Colon (tissue), 2 donors: ENCODE data around the gene SNRPA1.

Experiments
- FAIRE-seq: peaks from 2 replicates; lab custom pipeline; 2012; peaks lifted over from hg19 to GRCh38; lab: Jason Lieb, UNC
- donor health status: control.
- donor health status: control.

SNRPA1 gene

GRCh38 chr15:101318839-101319238 is 23.8 kb upstream of the SNRPA1 start:
- FAIRE-seq = no peak

GRCh38 chr15:101318147-101318819 is 23.2 kb upstream of the SNRPA1 start:
- no peak for FAIRE-seq

- FAIRE-seq = no peak
Observed at GRCh38 chr15:101317336-101317872, 22.4 kb upstream of the SNRPA1 start.

DNA sequence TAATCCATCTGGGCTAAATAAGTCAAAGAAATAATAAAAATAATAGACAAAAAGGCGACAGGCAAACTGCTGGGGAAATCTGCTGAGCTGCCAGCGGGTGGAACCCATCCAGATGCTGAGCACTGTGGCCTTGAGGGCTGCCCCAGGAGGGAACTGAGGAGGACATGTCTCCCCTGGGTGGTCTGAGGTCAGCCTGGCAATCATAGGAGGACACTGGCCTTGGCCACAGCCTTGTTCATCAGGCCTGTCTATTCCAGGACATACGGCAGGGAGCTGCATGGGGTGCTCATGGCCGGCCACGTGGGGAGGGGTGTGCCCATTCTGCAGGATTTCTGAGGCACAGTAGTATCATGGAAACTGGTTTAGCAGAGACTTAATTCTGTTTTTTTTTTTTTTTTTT is 21.5 kb upstream of the SNRPA1 start:
- FAIRE-seq = no peak

- FAIRE-seq = no peak
Observed at GRCh38 chr15:101315736-101316135, 20.7 kb upstream of the SNRPA1 start.

GRCh38 chr15:101314336-101315125 is 19.5 kb upstream of the SNRPA1 start:
- FAIRE-seq = no peak

DNA sequence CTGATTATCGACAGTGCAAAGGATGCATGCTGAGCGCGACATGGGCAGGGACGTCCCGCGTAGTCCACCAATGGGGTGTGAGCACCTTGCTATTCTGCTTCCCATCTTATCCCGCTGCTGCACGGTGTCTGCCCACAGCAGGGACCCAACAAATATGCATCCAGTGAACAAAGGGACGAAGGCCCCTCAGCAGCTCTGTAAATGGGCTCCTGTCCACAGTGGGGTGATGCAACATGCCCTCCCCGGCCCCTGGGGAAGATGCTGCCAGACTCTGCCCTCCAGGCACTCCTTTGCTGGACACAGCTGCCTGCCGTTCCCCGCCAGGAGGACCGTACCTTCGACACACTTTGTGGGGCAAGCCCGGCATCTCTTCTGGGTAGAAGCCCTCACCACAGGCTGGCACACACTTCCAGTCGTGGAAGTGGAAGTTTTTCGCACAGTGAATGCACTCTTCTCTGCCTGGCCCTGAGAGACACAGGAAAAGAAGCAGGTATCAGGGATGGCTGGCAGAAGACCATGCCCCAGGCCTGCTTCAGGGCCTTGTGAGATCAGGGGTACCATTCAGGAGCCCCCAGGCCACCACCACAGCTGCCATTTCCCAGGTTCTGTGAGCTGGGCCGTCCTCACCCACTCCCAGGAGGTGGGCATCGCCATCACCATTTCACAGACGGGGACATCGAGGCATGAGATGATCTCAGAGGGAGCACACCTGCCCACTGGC is 18.2 kb upstream of the SNRPA1 start:
- FAIRE-seq = no peak

- no peak for FAIRE-seq
Observed at GRCh38 chr15:101310508-101310907, 15.5 kb upstream of the SNRPA1 start.

GRCh38 chr15:101310161-101310480 is 15.1 kb upstream of the SNRPA1 start:
- FAIRE-seq = no peak

GRCh38 chr15:101309436-101310160 is 14.6 kb upstream of the SNRPA1 start:
- FAIRE-seq = no peak

GRCh38 chr15:101308604-101309435 is 13.8 kb upstream of the SNRPA1 start:
- FAIRE-seq = no peak

- FAIRE-seq = no peak
Observed at GRCh38 chr15:101307897-101308603, 13.0 kb upstream of the SNRPA1 start.

- no peak for FAIRE-seq
Observed at GRCh38 chr15:101307048-101307896, 12.2 kb upstream of the SNRPA1 start.

- no peak for FAIRE-seq
Observed at GRCh38 chr15:101306341-101307047, 11.4 kb upstream of the SNRPA1 start.

GRCh38 chr15:101305820-101306255 is 10.8 kb upstream of the SNRPA1 start:
- FAIRE-seq = no peak

DNA sequence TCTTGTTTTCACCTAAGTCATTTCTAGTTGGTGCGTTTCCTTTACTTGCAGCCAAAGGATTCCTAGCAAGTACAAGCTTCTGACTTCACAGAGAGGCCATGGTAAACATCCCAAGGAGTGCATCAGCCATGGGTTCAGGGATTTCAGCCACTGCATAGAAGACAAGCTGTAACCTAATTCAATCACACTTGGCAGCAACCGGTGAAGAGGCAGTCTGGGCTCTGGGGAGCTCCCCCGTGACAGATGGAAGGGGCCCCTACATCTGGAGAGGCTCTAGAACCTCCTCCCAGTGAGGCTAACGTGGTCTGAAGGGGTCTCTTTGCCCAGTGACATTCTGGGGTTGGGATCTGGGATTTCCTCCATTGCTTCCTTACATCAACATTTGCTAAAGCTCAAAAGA is 8.4 kb upstream of the SNRPA1 start:
- no peak for FAIRE-seq

DNA sequence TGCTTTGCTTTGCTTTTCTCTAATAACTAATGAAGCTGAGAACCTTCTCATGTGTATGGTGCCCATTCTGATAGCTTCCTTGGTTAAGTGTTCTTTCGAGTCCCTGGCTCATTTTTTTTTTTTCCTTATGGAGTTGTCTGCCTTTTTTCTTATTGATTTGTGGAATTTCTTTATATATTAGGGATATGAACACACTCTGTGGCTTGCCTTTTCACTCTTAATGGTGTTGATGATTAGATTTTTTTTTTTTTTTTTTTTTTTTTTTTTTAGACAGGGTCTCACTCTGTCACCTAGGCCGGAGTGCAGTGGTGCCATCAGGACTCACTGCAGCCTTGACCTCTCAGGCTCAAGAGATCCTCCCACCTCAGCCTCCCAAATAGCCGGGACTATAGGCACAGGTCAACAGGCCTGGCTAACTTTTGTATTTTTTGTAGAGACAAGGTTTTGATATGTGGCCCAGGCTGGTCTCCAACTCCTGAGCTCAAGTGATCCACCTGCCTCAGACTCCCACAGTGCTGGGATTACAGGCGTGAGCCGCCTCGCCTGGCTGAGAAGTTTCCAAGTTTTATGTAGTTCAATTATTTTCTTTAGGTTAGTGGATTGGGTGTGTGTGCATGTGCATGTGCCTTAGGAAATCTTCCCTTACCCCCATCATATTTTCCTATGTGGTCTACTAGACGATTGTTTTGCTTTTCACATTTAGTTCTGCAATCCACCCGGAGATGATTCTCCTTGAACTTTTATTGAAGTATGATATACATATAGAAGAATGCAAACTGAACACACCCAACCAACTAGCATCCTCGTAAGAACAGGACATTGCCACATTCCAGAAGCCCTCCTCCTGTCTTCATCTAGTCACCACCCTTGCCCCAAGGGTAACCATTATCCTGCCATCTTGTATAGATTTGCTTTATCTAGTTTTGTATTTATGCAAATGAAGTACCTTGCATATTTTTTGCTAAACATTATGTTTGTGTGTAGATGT is 1.7 kb upstream of the SNRPA1 start:
- FAIRE-seq = no peak
